Hepatocyte (in vitro differentiated cells): ENCODE measurements around the gene LRCOL1. TPM values are rescaled to one million over a fixed set of nuclear protein-coding genes. Genes with fewer than 3 reads are reported as not detected.

Experiments used
- DNase-seq: peaks from one replicate; pipeline ENCODE4 v3.0.0-alpha.2; 2016; ENCODE audit warnings: low spot score
- H2AFZ ChIP-seq: fragments of 200-600 bp; sonication (generic); 2 replicates; pipeline ENCODE4 v1.6.0; 2016; ENCODE audit warnings: antibody characterized with exemption, mild to moderate bottlenecking
- H3K27ac ChIP-seq: fragments of 200-600 bp; sonication (generic); 2 replicates; pipeline ENCODE4 v1.5.1; 2016; ENCODE audit warnings: mild to moderate bottlenecking
- H3K27me3 ChIP-seq: fragments of 200-600 bp; sonication (generic); 2 replicates; pipeline ENCODE4 v1.6.1; 2016
- H3K36me3 ChIP-seq: fragments of 200-600 bp; sonication (generic); replicated peaks from 2 replicates; pipeline ENCODE4 v1.5.1; 2016; ENCODE audit warnings: low read depth; ENCODE audit not compliant: insufficient read depth
- H3K4me1 ChIP-seq: fragments of 200-600 bp; sonication (generic); 2 replicates; pipeline ENCODE4 v1.5.1; 2016; ENCODE audit warnings: mild to moderate bottlenecking, moderate library complexity; ENCODE audit not compliant: insufficient read depth
- H3K4me2 ChIP-seq: fragments of 200-600 bp; sonication (generic); 2 replicates; pipeline ENCODE4 v1.6.0; 2016
- H3K4me3 ChIP-seq: fragments of 200-600 bp; sonication (generic); 2 replicates; pipeline ENCODE4 v1.5.1; 2016; ENCODE audit warnings: mild to moderate bottlenecking
- H3K79me2 ChIP-seq: fragments of 200-600 bp; sonication (generic); 2 replicates; pipeline ENCODE4 v1.6.0; 2017; ENCODE audit warnings: mild to moderate bottlenecking
- H3K9me2 ChIP-seq: fragments of 200-600 bp; sonication (generic); replicated peaks from 2 replicates; pipeline ENCODE4 v1.6.0; 2017; ENCODE audit warnings: mild to moderate bottlenecking; ENCODE audit not compliant: insufficient read depth
- H3K9me3 ChIP-seq: fragments of 200-600 bp; sonication (generic); 2 replicates; pipeline ENCODE4 v1.5.1; 2016; ENCODE audit warnings: low read depth, mild to moderate bottlenecking
- H4K20me1 ChIP-seq: fragments of 200-600 bp; sonication (generic); 2 replicates; pipeline ENCODE4 v1.6.0; 2016; ENCODE audit warnings: mild to moderate bottlenecking; ENCODE audit not compliant: insufficient read depth, poor library complexity, severe bottlenecking
- CTCF ChIP-seq: fragments of 200-600 bp; sonication (generic); IDR thresholded peaks from 2 replicates; pipeline ENCODE4 v1.5.1; 2016; ENCODE audit warnings: antibody characterized with exemption, mild to moderate bottlenecking; ENCODE audit not compliant: poor library complexity
- EZH2 ChIP-seq: fragments of 200-600 bp; sonication (generic); IDR thresholded peaks from 2 replicates; pipeline ENCODE4 v1.6.1; 2016; ENCODE audit warnings: antibody characterized with exemption, mild to moderate bottlenecking, borderline replicate concordance
- EZH2phosphoT487 ChIP-seq: fragments of 200-600 bp; sonication (generic); IDR thresholded peaks from one replicate; pipeline ENCODE4 v1.6.1; 2018; ENCODE audit warnings: antibody characterized with exemption, mild to moderate bottlenecking, low read depth, moderate library complexity; ENCODE audit not compliant: unreplicated experiment, severe bottlenecking
- WGBS: methylation state at CpG from one replicate; pipeline ENCODE4 v1.1.6; 2016; ENCODE audit warnings: low lambda C conversion rate; ENCODE audit errors: missing lambda C conversion rate; 5-methylcytosine and 5-hydroxymethylcytosine counted together
- polyA plus RNA-seq: library from polyadenylated mRNA; unstranded; fragments of >200 nt; fragmentation: Nextera tagmentation; extraction: Ambion mirVana; gene quantifications from 2 replicates; pipeline ENCODE4 v1.2.1, GENCODE V29; 2016
- total RNA-seq: library from RNA; depleted of rRNA; stranded (reverse); fragments of >200 nt; gene quantifications from 2 replicates; pipeline ENCODE4 v1.2.3, GENCODE V29; 2014

Gene LRCOL1
- total and polyA plus RNA-seq, 2 experiments from 2014 or later: 0.28 TPM; not detected in 1

GRCh38 chr12:132572106-132572505, 38.3 kb downstream of the LRCOL1 start:
- Histone ChIP-seq H3K4me2 (no peak overlapping the region), H3K4me1 (no peaks in the 10 kb centered on the region), H3K9me2 (no peaks in the 10 kb centered on the region), H3K79me2 (no peaks in the 10 kb centered on the region), H3K4me3 (no peak overlapping the region), H3K27me3 (no peaks in the 10 kb centered on the region), H3K9me3 (no peaks in the 10 kb centered on the region), H3K36me3 (no peaks in the 10 kb centered on the region), H3K27ac (no peak overlapping the region), H4K20me1 (no peaks in the 10 kb centered on the region), H2AFZ (no peak overlapping the region)
- 83% methylated on average over 26 of the region's 26 CpGs for WGBS
- TF ChIP-seq EZH2 (no peak), EZH2phosphoT487 (no peak), CTCF (no peak)
- DNase-seq: peak; percentile 41

DNA sequence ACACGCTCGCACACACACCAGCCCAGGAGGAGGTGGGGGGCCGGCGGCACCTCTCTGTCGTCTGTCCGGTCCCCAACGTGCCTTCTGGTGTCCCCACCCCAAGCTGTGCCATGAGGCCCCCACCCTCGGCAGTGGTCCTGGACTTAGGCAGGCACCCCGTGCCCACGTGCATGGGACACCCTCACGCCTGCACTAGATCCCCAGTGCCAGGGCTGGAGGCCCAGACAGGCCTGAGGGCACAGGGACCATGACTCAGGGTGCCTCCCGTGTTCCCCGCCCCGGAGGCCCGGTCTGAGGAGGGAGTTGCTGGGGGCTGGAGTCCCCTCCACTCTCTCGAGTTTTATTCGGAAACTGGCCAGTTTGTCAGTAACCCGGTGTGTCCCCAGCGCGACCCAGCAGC, 38.8 kb downstream of the LRCOL1 start:
- H3K27ac ChIP-seq: no peak overlapping the region
- no peaks in the 10 kb centered on the region for H3K36me3 ChIP-seq
- H4K20me1 ChIP-seq: peaks cover 1% of the 10 kb centered on the region
- no peaks in the 10 kb centered on the region for H3K9me2 ChIP-seq
- no peak for TF ChIP-seq EZH2phosphoT487
- TF ChIP-seq EZH2: no peak
- H2AFZ ChIP-seq: no peak overlapping the region
- 93% methylated on average over 13 of the region's 20 CpGs for WGBS
- no peaks in the 10 kb centered on the region for H3K4me1 ChIP-seq
- no peaks in the 10 kb centered on the region for H3K9me3 ChIP-seq
- no peaks in the 10 kb centered on the region for H3K79me2 ChIP-seq
- H3K4me3 ChIP-seq: no peak overlapping the region
- no peak overlapping the region for H3K4me2 ChIP-seq
- H3K27me3 ChIP-seq: no peaks in the 10 kb centered on the region
- no peak for DNase-seq

DNA sequence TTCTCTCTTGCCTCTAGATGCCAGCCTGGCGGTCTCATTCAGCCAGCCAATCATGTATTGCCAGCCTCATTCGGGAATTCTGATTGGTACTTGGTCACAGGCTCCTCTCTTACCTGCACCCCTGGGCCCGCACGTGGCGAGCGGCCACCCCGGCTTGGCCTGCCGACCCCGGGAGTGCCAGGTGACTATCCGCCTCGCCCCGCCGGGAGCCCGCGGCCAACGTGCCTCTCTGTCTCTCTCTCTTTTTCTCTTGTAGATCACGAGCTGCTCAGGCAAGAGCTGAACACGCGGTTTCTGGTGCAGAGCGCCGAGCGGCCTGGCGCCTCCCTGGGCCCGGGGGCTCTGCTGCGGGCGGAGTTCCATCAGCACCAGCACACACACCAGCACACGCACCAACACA, 39.3 kb downstream of the LRCOL1 start:
- Histone ChIP-seq H3K27me3 (no peaks in the 10 kb centered on the region), H4K20me1 (peaks cover 7% of the 10 kb centered on the region), H3K9me2 (no peaks in the 10 kb centered on the region), H3K36me3 (no peaks in the 10 kb centered on the region), H2AFZ (no peak overlapping the region), H3K79me2 (peaks cover under 1% of the 10 kb centered on the region), H3K4me1 (no peaks in the 10 kb centered on the region), H3K4me3 (no peak overlapping the region), H3K9me3 (no peaks in the 10 kb centered on the region), H3K4me2 (no peak overlapping the region), H3K27ac (no peak overlapping the region)
- DNase-seq: no peak
- no peak for TF ChIP-seq CTCF
- 95% methylated on average over 20 of the region's 27 CpGs for WGBS

GRCh38 chr12:132570635-132571034, 39.7 kb downstream of the LRCOL1 start:
- Histone ChIP-seq H3K79me2 (peaks cover 4% of the 10 kb centered on the region), H3K4me3 (no peak overlapping the region), H3K9me3 (no peaks in the 10 kb centered on the region), H3K4me1 (no peaks in the 10 kb centered on the region), H3K27ac (no peak overlapping the region), H3K36me3 (no peaks in the 10 kb centered on the region), H3K4me2 (no peak overlapping the region), H4K20me1 (peaks cover 11% of the 10 kb centered on the region), H3K9me2 (no peaks in the 10 kb centered on the region), H2AFZ (no peak overlapping the region), H3K27me3 (no peaks in the 10 kb centered on the region)
- DNase-seq: no peak
- 98% methylated on average over 23 of the region's 26 CpGs for WGBS
- no peak for TF ChIP-seq CTCF
